H1 (cell line): ENCODE measurements around the gene SLC44A5.

Source experiments
- EGR1 ChIP-seq: IDR thresholded peaks from 2 replicates; pipeline ENCODE4 v1.6.1; 2011; ENCODE audit warnings: low read depth, low read length, borderline replicate concordance
- KDM5A ChIP-seq: fragments of 200-600 bp; IDR thresholded peaks from 2 replicates; pipeline ENCODE4 v1.7.1; 2012; ENCODE audit warnings: mild to moderate bottlenecking, low read length, inconsistent platforms, mixed read lengths
- YY1 ChIP-seq: IDR thresholded peaks from 2 replicates; pipeline ENCODE4 v1.6.1; 2011; ENCODE audit warnings: low read depth, mild to moderate bottlenecking, low read length
- TF ChIP-seq, protein P1 (sequence below), 3 experiments: IDR thresholded peaks; 1 replicate in 2 of 3; 2 replicates in 1 of 3; pipeline versions ENCODE4 v1.5.1 to v1.6.1; 2011; ENCODE audit warnings: low read length in 3 of 3, mild to moderate bottlenecking in 3 of 3, inconsistent platforms in 2 of 3, low read depth in 1 of 3, moderate library complexity in 1 of 3; ENCODE audit not compliant: insufficient read depth in 1 of 3; ENCODE audit errors: control extremely low read depth in 1 of 3

DNA sequence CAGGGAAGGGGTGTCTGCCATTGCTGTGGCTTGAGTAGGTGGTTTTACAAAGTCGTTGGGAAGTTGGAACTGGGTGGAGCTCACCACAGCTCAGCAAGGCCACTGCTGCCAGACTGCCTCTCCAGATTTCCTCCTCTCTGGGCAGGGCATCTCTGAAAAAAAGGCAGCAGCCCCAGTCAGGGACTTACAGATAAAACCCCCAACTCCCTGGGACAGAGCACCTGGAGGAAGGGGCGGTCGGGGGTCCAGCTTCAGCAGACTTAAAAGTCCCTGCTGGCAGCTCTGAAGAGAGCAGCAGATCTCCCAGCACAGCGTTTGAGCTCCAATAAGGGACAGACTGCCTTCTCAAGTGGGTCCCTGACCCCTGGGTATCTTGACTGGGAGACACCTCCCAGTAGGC lies 352.6 kb downstream of the SLC44A5 start:
- TF ChIP-seq, protein P1, sequence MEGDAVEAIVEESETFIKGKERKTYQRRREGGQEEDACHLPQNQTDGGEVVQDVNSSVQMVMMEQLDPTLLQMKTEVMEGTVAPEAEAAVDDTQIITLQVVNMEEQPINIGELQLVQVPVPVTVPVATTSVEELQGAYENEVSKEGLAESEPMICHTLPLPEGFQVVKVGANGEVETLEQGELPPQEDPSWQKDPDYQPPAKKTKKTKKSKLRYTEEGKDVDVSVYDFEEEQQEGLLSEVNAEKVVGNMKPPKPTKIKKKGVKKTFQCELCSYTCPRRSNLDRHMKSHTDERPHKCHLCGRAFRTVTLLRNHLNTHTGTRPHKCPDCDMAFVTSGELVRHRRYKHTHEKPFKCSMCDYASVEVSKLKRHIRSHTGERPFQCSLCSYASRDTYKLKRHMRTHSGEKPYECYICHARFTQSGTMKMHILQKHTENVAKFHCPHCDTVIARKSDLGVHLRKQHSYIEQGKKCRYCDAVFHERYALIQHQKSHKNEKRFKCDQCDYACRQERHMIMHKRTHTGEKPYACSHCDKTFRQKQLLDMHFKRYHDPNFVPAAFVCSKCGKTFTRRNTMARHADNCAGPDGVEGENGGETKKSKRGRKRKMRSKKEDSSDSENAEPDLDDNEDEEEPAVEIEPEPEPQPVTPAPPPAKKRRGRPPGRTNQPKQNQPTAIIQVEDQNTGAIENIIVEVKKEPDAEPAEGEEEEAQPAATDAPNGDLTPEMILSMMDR (IDR thresholded peaks at IDR 0.05; ENCODE audit: control extremely low read depth in 1 of 3, insufficient read depth in 1 of 3, low read depth in 1 of 3, low read length in 3 of 3) = no peak
- TF ChIP-seq YY1 = no peak
- no peak for TF ChIP-seq EGR1
- TF ChIP-seq KDM5A = no peak
